Sigmoid colon (tissue), 7 donors: ENCODE measurements around the gene GPR139. TPM values are rescaled to one million over a fixed set of nuclear protein-coding genes. Genes with fewer than 3 reads are reported as not detected.

Experiments used
- DNase-seq: peaks from one replicate; pipeline ENCODE4 v3.0.0-alpha.2; 2019
- H3K27ac ChIP-seq, 4 donors: fragments of 200-600 bp; sonication (generic); one replicate each; pipeline ENCODE4 v1.5.1; 2016 to 2019; ENCODE audit warnings: mild to moderate bottlenecking in 1 of 4
- H3K27me3 ChIP-seq, 3 donors: fragments of 200-600 bp; sonication (generic); one replicate each; pipeline ENCODE4 v1.5.1; 2019; ENCODE audit warnings: mild to moderate bottlenecking in 1 of 3
- H3K36me3 ChIP-seq, 4 donors: fragments of 200-600 bp; sonication (generic); one replicate each; pipeline ENCODE4 v1.5.1; 2016 to 2019
- H3K4me1 ChIP-seq, 4 donors: fragments of 200-600 bp; sonication (generic); one replicate each; pipeline ENCODE4 v1.5.1; 2017 to 2019
- H3K4me3 ChIP-seq, 4 donors: fragments of 200-600 bp; sonication (generic); one replicate each; pipeline ENCODE4 v1.5.1; 2017 to 2019; ENCODE audit warnings: mild to moderate bottlenecking in 2 of 4, moderate library complexity in 1 of 4
- H3K9me3 ChIP-seq, 4 donors: fragments of 200-600 bp in 3 of 4; sonication (generic) in 3 of 4; one replicate each; pipeline versions ENCODE4 v1.5.1 to v1.6.1; 2013 to 2019
- EP300 ChIP-seq, 4 donors: sonication (generic); formaldehyde crosslinking; IDR thresholded peaks; one replicate each; pipeline ENCODE4 v1.6.1; 2017; ENCODE audit warnings: antibody characterized with exemption in 4 of 4
- POLR2A ChIP-seq, 2 donors: fragments of 450-650 bp; IDR thresholded peaks; one replicate each; pipeline ENCODE4 v1.6.1; 2016; ENCODE audit warnings: antibody characterized with exemption in 2 of 2, mild to moderate bottlenecking in 2 of 2, moderate library complexity in 2 of 2
- POLR2AphosphoS5 ChIP-seq, 4 donors: sonication (generic); formaldehyde crosslinking; IDR thresholded peaks; one replicate each; pipeline ENCODE4 v1.6.1; 2017; ENCODE audit warnings: antibody characterized with exemption in 4 of 4
- WGBS, 2 donors: extraction: QIAGEN DNeasy Blood & Tissue Kit; methylation state at CpG; one replicate each; pipeline ENCODE4 v1.1.7; 2013; 5-methylcytosine and 5-hydroxymethylcytosine counted together
- intact Hi-C: fragments of 100-400 bp; cut with DNase I; formaldehyde crosslinking; loops from one replicate; pipeline ENCODE4 v1.15.1; 2023
- polyA plus RNA-seq, 3 donors: library from polyadenylated mRNA; stranded (reverse); fragments of 200-250 nt; gene quantifications; one replicate each; pipeline ENCODE4 v1.2.3, GENCODE V29; 2013
- total RNA-seq, 4 donors: library from RNA; depleted of rRNA; stranded (reverse); fragments of >200 nt; gene quantifications; one replicate each; pipeline ENCODE4 v1.1.0, GENCODE V29; 2016
- TF ChIP-seq, protein P1 (sequence below), 4 experiments: fragments of 450-650 bp in 3 of 4; fragments of 200-600 bp in 1 of 4; IDR thresholded peaks; one replicate each; pipeline ENCODE4 v1.5.1; 2016 to 2019; ENCODE audit warnings: antibody characterized with exemption in 4 of 4, mild to moderate bottlenecking in 3 of 4, moderate library complexity in 2 of 4
- donor health status: healthy with polysubstance abuse.
- donor health status: Bipolar disorder and iron deficiency.
- donor health status: healthy.

GPR139 gene
- total and polyA plus RNA-seq, 7 donors, result not detected

DNA sequence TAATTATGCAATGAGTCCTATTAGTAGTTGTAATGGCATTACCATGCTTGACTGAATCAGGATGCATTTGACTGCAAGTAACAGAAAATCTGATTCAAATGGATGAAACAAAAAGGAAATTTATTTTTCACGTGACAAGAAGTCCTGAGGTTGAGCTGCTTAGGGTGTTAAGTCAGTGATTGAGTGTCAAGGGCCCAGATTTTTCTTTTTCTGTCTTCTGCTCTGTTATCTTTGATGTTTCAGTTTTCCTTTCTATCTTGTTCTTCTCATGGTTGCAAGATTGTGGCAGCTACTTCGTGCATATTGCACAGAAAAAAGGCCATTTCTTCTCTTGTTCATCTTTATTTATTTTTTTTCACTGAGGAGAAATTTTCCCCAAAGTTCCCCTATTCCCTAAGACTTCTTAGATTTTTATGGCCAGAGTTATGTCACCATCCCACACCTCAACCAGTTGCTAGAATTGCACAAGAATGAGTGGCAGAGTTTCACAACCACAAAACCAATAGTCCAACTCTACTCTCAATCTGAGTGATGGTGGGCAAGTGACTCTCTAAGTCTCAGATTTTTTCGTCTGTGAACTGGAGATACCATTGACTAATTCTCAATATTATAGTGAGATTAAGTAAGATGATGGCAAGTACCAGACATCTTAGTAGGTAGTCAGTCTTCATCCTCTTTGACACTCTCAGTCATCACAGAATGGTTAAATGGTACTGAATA, 15.7 kb upstream of the GPR139 start:
- TF ChIP-seq POLR2A (IDR thresholded peaks at IDR 0.05), result no peak
- Histone ChIP-seq H3K4me1 (no peaks in the 10 kb centered on the region), H3K27me3 (no peaks in the 10 kb centered on the region), H3K36me3 (no peaks in the 10 kb centered on the region), H3K27ac (no peak overlapping the region), H3K4me3 (no peak overlapping the region), H3K9me3 (peaks cover 0 to 4% (median 0%) of the 10 kb centered on the region in 4 donors)
- 53 to 64% methylated on average over 3 of the region's 3 CpGs for WGBS, 2 donors
- DNase-seq, result no peak
- intact Hi-C loops, result no loop called here

GRCh38 chr16:20084624-20085226, 11.0 kb upstream of the GPR139 start:
- H3K4me3 ChIP-seq, result no peak overlapping the region
- no peak for TF ChIP-seq POLR2A (IDR thresholded peaks at IDR 0.05)
- no peak for TF ChIP-seq EP300 (IDR thresholded peaks at IDR 0.05)
- TF ChIP-seq POLR2AphosphoS5 (IDR thresholded peaks at IDR 0.05), result no peak
- TF ChIP-seq, protein P1, sequence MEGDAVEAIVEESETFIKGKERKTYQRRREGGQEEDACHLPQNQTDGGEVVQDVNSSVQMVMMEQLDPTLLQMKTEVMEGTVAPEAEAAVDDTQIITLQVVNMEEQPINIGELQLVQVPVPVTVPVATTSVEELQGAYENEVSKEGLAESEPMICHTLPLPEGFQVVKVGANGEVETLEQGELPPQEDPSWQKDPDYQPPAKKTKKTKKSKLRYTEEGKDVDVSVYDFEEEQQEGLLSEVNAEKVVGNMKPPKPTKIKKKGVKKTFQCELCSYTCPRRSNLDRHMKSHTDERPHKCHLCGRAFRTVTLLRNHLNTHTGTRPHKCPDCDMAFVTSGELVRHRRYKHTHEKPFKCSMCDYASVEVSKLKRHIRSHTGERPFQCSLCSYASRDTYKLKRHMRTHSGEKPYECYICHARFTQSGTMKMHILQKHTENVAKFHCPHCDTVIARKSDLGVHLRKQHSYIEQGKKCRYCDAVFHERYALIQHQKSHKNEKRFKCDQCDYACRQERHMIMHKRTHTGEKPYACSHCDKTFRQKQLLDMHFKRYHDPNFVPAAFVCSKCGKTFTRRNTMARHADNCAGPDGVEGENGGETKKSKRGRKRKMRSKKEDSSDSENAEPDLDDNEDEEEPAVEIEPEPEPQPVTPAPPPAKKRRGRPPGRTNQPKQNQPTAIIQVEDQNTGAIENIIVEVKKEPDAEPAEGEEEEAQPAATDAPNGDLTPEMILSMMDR (IDR thresholded peaks at IDR 0.05), result no peak
- DNase-seq, result no peak
- no peaks in the 10 kb centered on the region for H3K27me3 ChIP-seq
- H3K36me3 ChIP-seq, result no peaks in the 10 kb centered on the region
- H3K9me3 ChIP-seq, result no peaks in the 10 kb centered on the region
- no peak overlapping the region for H3K27ac ChIP-seq
- intact Hi-C loops, result no loop called here
- WGBS, 2 donors, result 36 to 62% methylated on average over 6 of the region's 6 CpGs
- no peaks in the 10 kb centered on the region for H3K4me1 ChIP-seq

DNA sequence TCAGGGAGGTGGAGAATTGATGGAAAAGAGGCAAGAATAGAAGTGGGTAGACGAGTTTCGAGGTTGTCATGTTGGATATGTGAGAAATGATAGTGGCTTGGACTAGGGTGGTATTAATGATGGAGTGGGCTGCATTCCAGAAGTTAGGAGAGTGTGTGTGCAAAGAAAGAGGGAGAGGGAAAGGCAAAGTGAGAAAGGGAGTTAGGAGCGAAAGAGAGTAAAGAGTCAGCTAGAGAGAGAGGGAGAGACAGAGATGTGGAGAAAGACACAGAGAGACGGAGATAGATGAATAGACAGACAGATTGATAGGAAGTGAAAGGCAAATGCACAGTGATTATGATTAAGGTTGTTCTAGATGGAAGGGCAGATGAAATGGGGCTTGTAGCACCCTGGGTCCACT, 5.4 kb upstream of the GPR139 start:
- intact Hi-C loops, result no loop called here
- Histone ChIP-seq H3K27me3 (peaks cover 0 to 4% (median 3%) of the 10 kb centered on the region in 3 donors), H3K36me3 (no peaks in the 10 kb centered on the region), H3K9me3 (no peaks in the 10 kb centered on the region), H3K4me1 (no peaks in the 10 kb centered on the region), H3K27ac (no peak overlapping the region), H3K4me3 (no peak overlapping the region)
- DNase-seq, result no peak
- WGBS, 2 donors, result 87 to 88% methylated on average over 4 of the region's 4 CpGs
- TF ChIP-seq EP300 (IDR thresholded peaks at IDR 0.05), result no peak
- no peak for TF ChIP-seq POLR2A (IDR thresholded peaks at IDR 0.05)
- TF ChIP-seq, protein P1 (IDR thresholded peaks at IDR 0.05), result no peak
- TF ChIP-seq POLR2AphosphoS5 (IDR thresholded peaks at IDR 0.05), result no peak

DNA sequence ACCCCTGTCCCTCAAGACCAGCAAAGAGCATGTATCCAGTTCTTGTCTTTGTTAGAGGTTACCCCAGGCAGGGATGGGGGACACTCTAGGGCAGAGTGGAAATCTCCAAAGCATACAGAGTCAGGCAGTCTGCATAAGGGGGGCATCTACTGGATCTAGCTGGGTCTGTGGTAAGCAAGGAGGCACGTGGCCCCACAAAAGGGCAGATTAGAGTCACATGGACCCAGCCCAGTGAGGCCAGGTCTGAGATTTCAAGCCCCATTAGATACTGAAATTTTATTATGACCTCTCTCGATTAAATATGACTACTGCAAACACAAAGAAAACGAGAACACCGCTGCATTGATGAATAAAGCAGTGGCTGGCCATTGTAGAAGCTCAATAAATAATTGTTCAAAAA, 1.6 kb upstream of the GPR139 start:
- Histone ChIP-seq H3K36me3 (no peaks in the 10 kb centered on the region), H3K4me3 (no peak overlapping the region), H3K27me3 (peaks cover 9 to 41% (median 17%) of the 10 kb centered on the region in 3 donors), H3K9me3 (no peaks in the 10 kb centered on the region), H3K27ac (no peak overlapping the region), H3K4me1 (peaks cover 0 to 5% (median 0%) of the 10 kb centered on the region in 4 donors)
- TF ChIP-seq POLR2A (IDR thresholded peaks at IDR 0.05) (no peak), POLR2AphosphoS5 (IDR thresholded peaks at IDR 0.05) (no peak), EP300 (IDR thresholded peaks at IDR 0.05) (no peak)
- TF ChIP-seq, protein P1 (IDR thresholded peaks at IDR 0.05), result no peak
- no peak for DNase-seq
- intact Hi-C loops, result no loop called here
- WGBS, 2 donors, result 49 to 60% methylated on average over 4 of the region's 4 CpGs

DNA sequence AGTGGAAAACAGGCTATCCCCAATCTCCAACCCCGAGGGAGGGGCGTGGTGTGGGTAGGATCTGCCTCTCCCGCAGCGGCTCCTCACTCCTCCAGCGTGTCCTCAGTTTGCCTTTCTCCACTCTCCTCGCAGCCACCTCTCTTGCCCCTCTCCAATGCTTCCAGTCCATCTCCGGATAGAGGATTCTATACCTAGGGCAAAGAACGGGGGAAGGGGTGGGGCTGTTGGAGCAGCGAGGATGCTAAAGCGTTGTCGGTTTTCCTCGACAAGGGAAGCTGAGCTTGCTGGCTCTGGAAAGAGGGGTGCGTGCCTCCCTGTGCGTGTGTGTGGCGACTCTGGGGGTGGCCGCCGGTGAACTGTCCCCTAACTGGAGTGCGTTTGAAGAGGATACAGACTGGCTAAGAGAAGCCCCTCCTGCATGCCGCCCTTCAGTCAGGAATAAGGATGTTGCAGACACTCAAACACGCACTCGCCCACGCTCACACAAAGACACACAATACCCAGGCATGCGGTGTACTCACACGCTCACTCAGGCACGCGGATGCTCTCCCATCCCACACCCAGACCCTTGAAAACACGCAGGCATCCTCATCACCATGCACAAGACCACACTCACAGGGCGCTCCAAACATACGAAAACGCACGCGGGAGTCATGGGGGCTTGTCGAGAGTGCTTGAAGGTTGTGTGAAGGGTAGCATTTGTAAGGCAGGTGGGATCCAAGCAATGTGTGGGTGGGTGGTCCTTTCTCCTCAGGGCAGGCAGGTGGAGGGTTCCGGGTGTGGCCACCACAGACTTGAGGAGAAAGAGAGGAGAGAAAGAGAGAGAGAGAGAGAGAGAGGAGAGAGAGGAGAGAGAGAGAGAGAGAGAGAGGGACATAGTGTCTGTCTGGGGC, 655 bp upstream of the GPR139 start:
- intact Hi-C loops, result no loop called here
- Histone ChIP-seq H3K4me3 (no peak overlapping the region), H3K4me1 (peaks cover 0 to 5% (median 0%) of the 10 kb centered on the region in 4 donors), H3K36me3 (no peaks in the 10 kb centered on the region), H3K27me3 (peaks cover 9 to 41% (median 17%) of the 10 kb centered on the region in 3 donors), H3K9me3 (no peaks in the 10 kb centered on the region), H3K27ac (no peak overlapping the region)
- 14 to 21% methylated on average over 34 of the region's 34 CpGs for WGBS, 2 donors
- no peak for DNase-seq
- TF ChIP-seq EP300 (IDR thresholded peaks at IDR 0.05) (no peak), POLR2A (IDR thresholded peaks at IDR 0.05) (no peak), POLR2AphosphoS5 (IDR thresholded peaks at IDR 0.05) (no peak)
- TF ChIP-seq, protein P1 (IDR thresholded peaks at IDR 0.05), result no peak
